Measurements from ENCODE around the gene S100PBP.
"Not testable (repeated sequence)": the region's sequence is repeated elsewhere in the genome, so short reads cannot be mapped to it uniquely, and the experiment has no call there.

S100PBP gene

DNA sequence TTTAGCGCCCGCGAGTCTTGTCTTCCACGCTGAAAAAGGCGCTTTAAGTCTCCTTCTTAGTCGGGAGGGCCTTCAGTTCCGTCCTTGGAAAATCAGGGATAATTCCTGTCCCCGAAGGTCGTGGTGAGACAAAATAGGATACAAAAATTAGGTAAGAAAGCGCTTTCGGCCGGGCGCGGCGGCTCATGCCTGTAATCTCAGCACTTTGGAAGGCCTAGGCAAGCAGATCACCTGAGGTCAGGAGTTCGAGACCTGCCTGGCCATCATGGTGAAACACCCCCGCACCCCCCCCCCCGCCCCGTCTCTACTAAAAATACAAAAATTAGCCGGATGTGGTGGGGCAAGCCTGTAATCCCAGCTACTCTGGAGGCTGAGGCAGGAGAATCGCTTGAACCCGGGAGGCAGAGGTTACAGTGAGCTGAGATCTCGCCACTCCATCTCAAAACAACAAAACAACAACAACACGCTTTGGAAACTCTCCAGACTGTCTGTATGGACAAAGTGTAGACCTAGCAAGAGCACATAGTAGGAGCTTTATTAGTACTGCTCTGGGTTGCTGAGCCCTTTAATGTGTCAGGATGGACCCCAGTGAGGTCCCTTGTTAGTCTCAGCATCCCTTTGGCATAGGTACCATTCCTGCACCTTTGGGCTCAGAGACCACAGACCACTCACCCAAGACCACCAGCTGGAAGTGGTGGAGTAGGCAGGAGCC is 84.5 kb downstream of the S100PBP start:
- no peak for DNase-seq

DNA sequence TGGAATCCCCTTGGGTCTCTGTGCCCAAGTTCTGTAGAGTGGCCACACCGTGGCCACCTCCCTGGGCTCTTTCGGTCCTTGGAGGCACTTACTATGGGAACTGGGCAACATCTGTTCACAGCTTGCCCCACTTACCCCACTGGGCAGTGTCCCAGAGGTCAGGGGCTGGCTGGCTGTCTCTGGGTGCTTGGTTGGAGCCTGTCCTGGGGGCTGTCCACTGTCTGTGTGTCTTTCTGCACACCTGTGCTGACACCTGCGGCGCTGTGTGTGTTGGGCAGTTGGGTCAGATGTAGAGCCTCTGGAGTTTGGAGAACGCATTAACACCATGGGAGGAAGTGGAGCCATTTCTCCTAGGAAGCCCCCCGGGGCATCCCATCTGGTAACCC is 85.1 kb downstream of the S100PBP start:
- DNase-seq, result no peak

DNA sequence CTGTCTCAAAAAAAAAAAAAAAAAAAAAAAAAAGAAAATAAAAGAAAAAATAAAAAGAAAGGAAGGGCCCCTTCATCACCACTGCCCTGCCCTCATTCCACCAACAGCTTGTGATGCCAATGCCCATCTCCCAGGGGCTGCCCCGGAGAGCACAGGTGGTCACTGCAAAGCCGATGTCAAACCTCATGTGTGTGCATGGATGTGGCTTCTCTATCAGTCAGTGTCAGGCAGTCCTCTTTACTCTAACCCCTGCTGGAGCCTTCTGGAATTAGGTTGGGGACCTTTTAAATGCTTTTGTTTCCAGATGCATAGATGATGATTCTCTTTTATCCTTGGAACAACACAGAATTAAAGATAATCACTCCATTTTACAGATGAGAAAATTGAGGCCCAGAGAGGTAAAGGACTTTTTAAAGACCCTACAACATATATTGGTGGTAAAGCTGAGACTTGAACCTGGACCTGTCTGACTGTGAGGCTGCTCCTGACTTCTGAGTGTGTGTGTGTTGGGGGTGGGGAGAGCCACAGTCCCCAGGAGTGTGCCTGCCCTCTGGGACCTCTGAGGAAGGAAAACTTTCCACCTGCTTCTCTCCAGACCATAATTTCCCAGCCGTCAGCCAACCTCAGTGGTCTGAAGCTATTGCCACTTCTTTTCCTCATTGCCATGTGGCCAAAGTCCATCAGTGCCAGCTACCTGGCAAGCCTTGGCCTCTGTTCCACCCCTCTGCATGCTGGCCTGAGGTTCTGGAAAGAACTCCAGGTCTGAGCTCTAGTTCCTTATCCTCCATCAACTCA is 86.7 kb downstream of the S100PBP start:
- no peak for DNase-seq

DNA sequence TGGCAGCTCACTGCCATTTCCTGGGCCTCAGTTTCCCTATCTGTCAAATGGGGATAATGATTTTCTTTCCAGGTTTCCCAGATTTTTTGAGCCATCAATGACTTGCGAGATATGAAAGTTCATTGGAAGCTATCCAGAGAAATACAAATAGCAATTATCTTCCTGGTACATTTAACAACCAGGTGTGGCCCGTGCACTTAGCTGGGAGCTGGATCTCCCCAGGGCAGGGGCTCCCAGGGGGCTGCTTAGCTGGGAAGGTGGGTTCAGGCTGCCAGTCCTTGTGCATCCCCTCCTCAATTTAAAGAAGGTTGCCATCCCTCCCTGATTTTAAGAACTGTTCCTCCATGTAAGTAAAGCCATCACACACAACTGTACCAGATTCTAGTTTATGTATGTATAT is 87.3 kb downstream of the S100PBP start:
- DNase-seq, result no peak

DNA sequence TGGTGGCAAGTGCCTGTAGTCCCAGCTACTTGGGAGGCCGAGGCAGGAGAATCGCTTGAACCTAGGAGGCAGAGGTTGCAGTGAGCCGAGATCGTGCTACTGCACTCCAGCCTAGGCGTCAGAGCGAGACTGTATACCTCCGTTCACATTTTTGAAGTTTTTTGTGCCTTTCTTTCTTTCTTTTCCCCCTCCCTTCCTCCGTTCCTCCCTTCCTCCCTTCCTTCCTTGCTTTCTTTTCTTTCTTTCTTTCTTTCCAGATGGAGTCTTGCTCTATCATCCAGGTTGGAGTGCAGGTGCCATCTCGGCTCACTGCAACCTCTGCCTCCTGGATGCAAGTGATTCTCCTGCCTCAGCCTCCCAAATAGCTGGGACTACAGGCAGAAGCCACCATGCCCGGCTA is 88.1 kb downstream of the S100PBP start:
- DNase-seq, result not testable (repeated sequence)

DNA sequence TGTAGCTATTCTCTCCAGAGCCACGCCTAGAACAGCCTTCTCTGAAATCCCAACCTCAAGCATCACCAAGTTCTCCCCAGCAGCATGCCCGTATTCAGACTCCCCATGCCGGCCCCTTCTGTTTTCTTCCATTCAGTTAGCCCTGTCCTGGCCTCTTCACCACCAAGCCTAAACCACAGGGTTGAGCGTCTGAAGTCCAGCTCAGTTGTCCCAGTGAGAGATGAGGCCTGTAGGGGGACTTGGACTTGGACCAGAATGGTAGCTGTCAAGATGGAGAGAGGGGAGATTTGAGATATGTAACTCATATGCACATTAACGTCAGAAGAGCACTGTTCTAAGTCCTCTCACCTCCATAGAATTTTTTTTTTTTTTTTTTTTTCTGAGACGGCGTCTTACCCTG is 89.2 kb downstream of the S100PBP start:
- DNase-seq, result no peak

DNA sequence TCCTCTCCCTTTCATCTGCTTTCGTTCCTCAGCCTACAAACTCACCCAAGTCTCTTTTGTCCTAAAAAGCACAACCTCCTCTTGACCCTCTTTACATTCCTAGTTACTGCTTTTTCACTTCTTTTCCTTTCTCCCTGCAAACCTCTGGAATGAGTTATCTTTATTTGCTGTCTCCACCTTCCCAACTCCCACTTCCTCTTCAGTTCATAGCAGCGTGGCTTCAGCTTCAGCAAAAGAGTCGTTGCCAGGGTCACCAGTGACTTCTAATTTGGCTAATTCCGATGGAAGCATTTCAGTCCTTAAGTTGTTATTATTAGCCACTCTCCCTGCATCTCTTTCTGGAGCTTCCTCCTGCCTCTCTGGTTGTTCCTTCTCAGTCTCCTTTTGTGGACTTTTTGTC is 90.0 kb downstream of the S100PBP start:
- DNase-seq, result peak; percentile 53
